ENCODE data around the gene TMEM116. TPM values are rescaled to one million over a fixed set of nuclear protein-coding genes. Genes with fewer than 3 reads are reported as not detected.
"Not testable (repeated sequence)": the region's sequence is repeated elsewhere in the genome, so short reads cannot be mapped to it uniquely, and the experiment has no call there.

Gene TMEM116
- total RNA-seq, 2 donors from 2014 or later, result 6.1 to 7.0 TPM

GRCh38 chr12:111991535-111991934 lies 21.4 kb downstream of the TMEM116 start:
- DNase-seq (ENCODE audit: low spot score), result no peak
- intact Hi-C loops (cut with DNase I), result loop anchor here in 1 of 2 donors (5.0 kb wide), 1 partner anchor 1189 kb away; no protein-coding TSS in a partner anchor

DNA sequence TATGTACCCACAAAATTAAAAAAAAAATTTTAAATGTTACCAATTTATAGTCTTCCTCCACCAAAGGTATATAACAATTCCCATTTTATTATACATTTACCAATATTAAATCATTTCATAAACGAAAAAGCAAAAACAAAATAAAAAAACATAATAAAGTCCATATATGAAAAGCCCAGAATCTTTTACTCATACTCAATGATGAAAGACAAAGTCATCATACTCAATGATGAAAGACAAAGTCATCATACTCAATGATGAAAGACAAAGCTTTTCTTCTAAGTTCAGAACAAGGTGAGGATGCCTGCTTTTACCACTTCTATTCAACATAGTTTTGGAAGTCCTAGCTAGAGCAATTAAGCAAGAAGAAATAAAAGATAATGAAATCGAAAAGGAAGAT lies 28.1 kb downstream of the TMEM116 start:
- no peak for DNase-seq (ENCODE audit: low spot score)
- intact Hi-C loops (cut with DNase I), result no loop called here

DNA sequence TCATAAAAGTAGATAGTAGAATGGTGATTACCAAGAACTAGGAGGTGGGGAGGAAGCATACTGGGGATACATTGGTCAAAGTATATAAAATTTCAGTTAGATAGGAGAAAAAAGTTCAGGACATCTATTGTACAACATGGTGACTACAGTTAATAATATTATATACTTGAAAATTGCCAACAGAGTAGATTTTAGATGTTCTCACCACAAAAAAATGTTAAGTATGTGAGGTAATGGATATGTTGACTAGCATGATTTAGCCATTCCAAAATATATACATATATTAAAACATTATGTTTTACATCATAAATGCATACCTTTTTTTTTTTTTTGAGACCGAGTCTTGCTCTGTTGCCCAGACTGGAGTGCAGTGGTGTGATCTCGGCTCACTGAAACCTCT lies 31.0 kb downstream of the TMEM116 start:
- intact Hi-C loops (cut with DNase I), result loop anchor here in 1 of 2 donors (2.0 kb wide), 1 partner anchor 201 kb away; no protein-coding TSS in a partner anchor
- no peak for DNase-seq (ENCODE audit: low spot score)

DNA sequence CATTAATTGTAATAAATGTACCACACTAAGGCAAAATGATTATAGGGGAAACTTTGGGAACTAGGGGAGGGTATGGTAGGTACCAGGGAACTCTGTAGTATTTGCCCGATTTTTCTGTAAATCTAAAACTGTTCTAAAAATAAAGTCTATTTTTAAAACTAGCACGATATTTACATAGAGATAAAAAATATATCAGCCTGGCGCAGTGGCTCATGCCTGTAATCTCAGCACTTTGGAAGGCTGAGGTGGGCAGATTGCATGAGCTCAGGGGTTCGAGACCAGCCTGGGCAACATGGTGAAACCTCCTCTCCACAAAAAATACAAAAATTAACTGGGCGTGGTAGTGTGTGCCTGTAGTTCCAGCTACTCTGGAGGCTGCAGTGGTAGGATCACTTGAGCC lies 32.4 kb downstream of the TMEM116 start:
- intact Hi-C loops (cut with DNase I), result no loop called here
- DNase-seq (ENCODE audit: low spot score), result no peak

DNA sequence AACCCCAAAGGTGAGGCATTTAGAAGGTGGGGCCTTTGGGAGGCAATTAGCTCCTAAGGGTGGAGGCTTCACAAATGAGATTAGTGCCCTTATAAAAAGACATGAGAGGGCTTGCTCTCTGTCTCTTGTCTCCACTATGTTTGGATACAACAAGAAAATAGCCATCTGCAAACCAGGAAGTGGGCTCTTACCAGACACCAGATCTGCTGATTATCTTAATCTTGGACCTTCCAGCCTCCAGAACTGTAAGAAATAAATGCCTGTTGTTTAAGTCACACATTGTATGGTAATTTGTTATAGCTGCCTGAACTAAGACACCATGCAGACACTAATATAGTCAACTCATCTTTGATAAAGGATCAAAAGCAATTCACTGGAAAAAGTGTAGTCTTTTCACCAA lies 34.4 kb downstream of the TMEM116 start:
- intact Hi-C loops (cut with DNase I), result no loop called here

DNA sequence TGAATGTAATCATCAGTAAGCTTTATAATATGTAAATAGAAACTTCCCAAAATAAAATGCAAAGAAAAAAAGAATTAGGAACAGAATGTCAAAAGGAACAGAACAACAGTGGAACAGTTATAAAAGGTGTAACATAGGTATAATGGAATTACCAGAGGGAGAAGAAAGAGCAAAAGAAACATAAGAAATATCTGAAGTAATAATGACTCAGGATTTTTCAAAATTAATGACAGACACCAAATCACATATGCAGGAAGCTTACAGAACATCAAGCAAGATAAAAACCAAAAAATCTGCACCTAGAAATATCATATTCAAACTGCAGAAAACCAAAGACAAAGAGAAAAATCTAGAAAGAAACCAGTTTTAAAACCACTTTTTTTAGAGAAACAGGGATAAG lies 36.1 kb downstream of the TMEM116 start:
- intact Hi-C loops (cut with DNase I), result no loop called here

More for the DNA sequence above, 34.4 kb downstream of the TMEM116 start:
- no peak for DNase-seq (ENCODE audit: low spot score)

GRCh38 chr12:111976291-111976690 lies 36.7 kb downstream of the TMEM116 start:
- DNase-seq (ENCODE audit: low spot score), result no peak
- intact Hi-C loops (cut with DNase I), result no loop called here

More for the DNA sequence above, 36.1 kb downstream of the TMEM116 start:
- no peak for DNase-seq (ENCODE audit: low spot score)

- intact Hi-C loops (cut with DNase I), result no loop called here
- DNase-seq (ENCODE audit: low spot score), result no peak
These were observed 37.6 kb downstream of the TMEM116 start for GRCh38 chr12:111975161-111975931.

DNA sequence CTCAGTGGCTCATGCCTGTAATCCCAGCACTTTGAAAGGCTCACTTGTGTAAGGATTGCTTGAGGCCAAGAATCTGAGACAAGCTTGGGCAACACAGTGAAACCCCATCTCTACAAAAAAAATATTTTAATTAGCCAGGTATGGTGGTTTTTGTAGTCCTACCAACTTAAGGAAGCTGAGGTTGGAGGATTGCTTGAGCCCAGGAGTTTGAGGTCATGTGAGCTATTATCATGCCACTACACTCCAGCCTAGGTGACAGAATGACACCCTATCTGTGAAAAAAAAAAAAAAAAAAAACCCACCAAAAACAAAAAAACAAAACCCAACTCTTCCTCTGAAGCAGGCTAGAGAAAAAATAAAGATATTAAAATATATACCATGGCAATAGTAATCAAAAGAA lies 41.2 kb downstream of the TMEM116 start:
- no peak for DNase-seq (ENCODE audit: low spot score)
- intact Hi-C loops (cut with DNase I), result loop anchor here in 1 of 2 donors (2.0 kb wide), 1 partner anchor 43 kb away; no protein-coding TSS in a partner anchor

GRCh38 chr12:111964935-111965334 lies 48.0 kb downstream of the TMEM116 start:
- no peak for DNase-seq (ENCODE audit: low spot score)
- intact Hi-C loops (cut with DNase I), result no loop called here

GRCh38 chr12:111959518-111959917 lies 53.4 kb downstream of the TMEM116 start:
- DNase-seq (ENCODE audit: low spot score), result not testable (repeated sequence)

DNA sequence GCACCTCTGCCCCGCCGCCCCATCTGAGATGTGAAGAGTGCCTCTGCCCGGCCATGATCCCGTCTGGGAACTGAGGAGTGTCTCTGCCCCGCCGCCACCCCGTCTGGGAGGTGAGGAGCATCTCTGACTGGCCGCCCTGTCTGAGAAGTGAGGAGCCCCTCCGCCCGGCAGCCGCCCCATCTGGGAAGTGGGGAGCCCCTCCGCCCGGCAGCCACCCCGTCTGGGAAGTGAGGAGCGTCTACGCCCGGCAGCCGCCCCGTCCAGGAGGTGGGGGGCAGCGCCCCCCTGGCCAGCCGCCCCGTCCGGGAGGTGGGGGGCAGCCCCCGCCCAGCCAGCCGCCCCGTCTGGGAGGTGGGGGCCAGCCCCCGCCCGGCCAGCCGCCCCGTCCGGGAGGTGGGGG lies 55.7 kb downstream of the TMEM116 start:
- intact Hi-C loops (cut with DNase I); DNase-seq (ENCODE audit: low spot score): not testable (repeated sequence)

More at GRCh38 chr12:111959518-111959917, 53.4 kb downstream of the TMEM116 start:
- intact Hi-C loops (cut with DNase I), result not testable (repeated sequence)

- DNase-seq (ENCODE audit: low spot score), result no peak
- intact Hi-C loops (cut with DNase I), result no loop called here
These were observed 58.0 kb downstream of the TMEM116 start for GRCh38 chr12:111954969-111955368.

DNA sequence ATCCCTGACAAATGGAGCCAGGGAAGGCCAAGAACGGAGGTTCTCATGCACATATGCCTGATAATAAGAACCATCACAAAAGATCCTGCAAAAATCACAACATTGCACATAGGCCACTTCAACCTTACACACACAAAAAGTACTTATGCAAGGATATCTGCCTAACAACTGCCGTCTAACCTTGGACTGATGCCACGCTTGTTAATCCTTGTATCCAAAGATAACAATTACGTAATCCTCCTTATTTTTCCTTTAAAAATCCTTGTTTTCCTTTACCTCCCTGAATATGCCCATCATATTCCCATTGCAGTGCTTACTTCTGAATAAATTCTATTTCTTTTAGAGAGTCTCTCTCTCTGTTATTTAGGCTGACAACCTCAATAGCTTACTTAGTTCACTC lies 59.5 kb downstream of the TMEM116 start:
- intact Hi-C loops (cut with DNase I), result no loop called here
- no peak for DNase-seq (ENCODE audit: low spot score)

GRCh38 chr12:111952084-111952787 lies 60.7 kb downstream of the TMEM116 start:
- intact Hi-C loops (cut with DNase I); DNase-seq (ENCODE audit: low spot score): not testable (repeated sequence)

DNA sequence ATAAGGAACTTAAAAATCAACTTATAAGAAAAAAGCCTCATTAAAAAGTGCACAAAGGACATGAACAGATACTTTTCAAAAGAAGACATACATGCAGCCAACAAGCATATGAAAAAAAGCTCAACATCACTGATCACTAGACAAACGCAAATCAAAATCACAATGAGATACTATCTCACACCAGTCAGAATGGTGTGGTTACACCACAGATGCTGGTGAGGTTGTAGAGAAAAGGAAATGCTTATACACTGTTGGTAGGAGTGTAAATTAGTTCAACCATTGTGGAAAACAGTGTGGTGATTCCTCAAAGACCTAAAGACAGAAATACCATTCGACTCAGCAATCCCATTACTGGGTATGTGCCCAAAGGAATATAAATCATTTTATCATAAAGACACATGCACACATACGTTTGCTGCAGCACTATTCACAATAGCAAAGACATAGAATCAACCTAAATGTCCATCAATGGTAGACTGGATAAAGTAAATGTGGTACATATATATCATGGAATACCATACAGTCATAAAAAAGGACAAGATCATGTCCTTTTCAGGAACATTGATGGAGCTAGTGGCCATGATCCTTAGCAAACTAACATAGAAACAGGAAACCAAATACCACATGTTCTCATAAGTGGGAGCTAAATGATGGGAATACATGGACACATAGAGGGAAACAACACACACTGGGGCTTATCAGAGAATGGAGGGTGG lies 61.8 kb downstream of the TMEM116 start:
- intact Hi-C loops (cut with DNase I); DNase-seq (ENCODE audit: low spot score): not testable (repeated sequence)

DNA sequence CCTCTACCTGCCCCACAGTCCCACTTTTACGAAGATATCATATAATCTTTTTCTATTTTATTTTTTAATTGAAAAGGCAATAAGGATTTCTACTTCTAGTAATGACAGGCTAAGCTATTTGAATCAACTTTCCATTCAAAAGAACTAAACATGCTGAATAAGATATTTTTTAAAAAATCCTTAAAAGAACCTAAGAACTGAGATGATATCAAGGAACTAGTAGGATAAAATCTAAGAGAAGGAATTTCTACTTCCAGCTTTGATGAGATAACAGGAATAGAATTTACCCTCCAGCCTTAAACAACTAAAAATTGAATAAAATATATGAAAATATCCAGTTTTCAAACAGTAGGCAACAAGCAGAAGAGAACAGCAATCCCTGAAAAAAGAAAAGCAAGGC lies 69.0 kb downstream of the TMEM116 start:
- intact Hi-C loops (cut with DNase I), result loop anchor here in 1 of 2 donors (10.0 kb wide), 1 partner anchor 71 kb away; the partner anchor contains the start of genes ERP29 and TMEM116
- no peak for DNase-seq (ENCODE audit: low spot score)

DNA sequence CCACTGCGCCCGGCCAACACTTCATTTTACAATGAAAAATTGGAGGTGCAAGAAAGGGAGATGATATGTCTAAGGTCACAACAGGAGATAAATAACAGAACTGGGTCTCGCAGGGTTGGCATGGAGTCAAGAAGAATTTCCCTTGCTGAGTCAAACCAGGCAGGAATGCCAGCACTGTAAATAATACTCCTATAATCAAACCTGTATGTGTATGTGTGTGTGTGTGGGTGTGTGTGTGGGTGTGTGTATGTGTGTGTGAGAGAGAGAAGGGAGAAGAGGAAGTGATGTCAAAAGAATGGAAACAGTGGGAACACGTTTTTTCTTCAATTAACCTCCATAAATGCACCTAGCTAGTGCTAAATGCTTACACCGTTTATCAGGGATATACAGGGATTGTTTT lies 70.4 kb downstream of the TMEM116 start:
- intact Hi-C loops (cut with DNase I), result loop anchor here in 1 of 2 donors (10.0 kb wide), 1 partner anchor 72 kb away; the partner anchor contains the start of genes ERP29 and TMEM116
- DNase-seq (ENCODE audit: low spot score), result no peak

DNA sequence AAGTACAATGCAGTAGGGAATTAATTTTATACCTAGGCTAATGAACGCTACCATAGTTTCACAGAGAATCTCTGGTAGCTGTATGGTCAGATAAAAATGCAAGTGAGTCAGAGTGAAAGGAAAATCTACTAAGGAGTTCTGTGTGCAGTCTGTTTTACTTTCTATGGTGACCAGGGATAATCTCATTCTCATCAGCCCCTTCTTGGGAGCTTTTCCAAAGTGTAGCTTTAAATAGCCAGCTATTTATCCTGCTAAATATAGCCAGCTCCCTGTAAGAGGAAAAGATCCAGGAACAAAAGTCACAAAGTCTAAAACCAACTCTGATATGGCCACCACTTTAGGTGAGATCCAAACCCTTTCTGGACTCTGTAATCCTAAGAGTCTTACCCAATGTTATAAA lies 75.5 kb downstream of the TMEM116 start:
- intact Hi-C loops (cut with DNase I), result no loop called here
- no peak for DNase-seq (ENCODE audit: low spot score)

DNA sequence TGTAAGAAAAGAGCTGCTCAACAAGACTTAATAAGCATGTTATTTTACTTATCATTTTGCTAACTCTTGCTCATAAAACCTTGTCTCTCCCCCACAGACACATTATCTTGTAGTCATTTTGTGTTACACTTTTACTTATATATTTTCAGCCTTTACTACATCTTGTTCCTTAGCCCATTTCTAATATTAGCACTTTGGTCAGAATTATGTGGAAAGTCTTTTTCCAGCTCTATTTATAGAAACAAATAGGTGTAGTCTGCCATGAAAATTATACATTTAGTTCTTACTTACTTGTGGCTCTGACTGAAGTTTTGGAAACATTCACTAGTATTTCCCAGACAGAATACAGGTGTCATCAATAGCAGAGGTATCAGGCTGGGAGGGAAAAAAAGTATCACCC lies 76.1 kb downstream of the TMEM116 start:
- intact Hi-C loops (cut with DNase I), result no loop called here

More for the DNA sequence above, 76.1 kb downstream of the TMEM116 start:
- no peak for DNase-seq (ENCODE audit: low spot score)

All from posterior vena cava (tissue), 2 donors.